Lung (tissue), 12 donors: ENCODE measurements around the gene ARHGEF7. TPM values are rescaled to one million over a fixed set of nuclear protein-coding genes. Genes with fewer than 3 reads are reported as not detected.

Experiments used
- ATAC-seq: fragments of 200-7000 bp; cut with Tn5 transposase; one replicate; pipeline ENCODE4 v1.9.1; 2020; ENCODE audit warnings: moderate number of reproducible peaks; ENCODE audit not compliant: insufficient read depth, low FRiP score
- DNase-seq, 3 donors: peaks; one replicate each; pipeline ENCODE4 v3.0.0-alpha.2; 2013 to 2017
- H3K27ac ChIP-seq, 2 donors: one replicate each; pipeline ENCODE4 v1.5.1; 2013; ENCODE audit warnings: mild to moderate bottlenecking in 2 of 2, moderate library complexity in 2 of 2, control low read depth in 1 of 2, inconsistent platforms in 1 of 2, low read depth in 1 of 2, low read length in 1 of 2
- H3K27me3 ChIP-seq, 3 donors: one replicate each; pipeline ENCODE4 v1.5.1; 2013; ENCODE audit warnings: low read length in 2 of 3; ENCODE audit not compliant: control insufficient read depth in 3 of 3, insufficient read depth in 3 of 3
- H3K36me3 ChIP-seq, 4 donors: one replicate each; pipeline ENCODE4 v1.5.1; 2013; ENCODE audit warnings: low read length in 4 of 4, mild to moderate bottlenecking in 1 of 4, moderate library complexity in 1 of 4; ENCODE audit not compliant: control insufficient read depth in 4 of 4, insufficient read depth in 4 of 4
- H3K4me1 ChIP-seq, 5 donors: one replicate each; pipeline ENCODE4 v1.5.1; 2013; ENCODE audit warnings: low read length in 5 of 5, mild to moderate bottlenecking in 2 of 5, moderate library complexity in 1 of 5; ENCODE audit not compliant: control insufficient read depth in 5 of 5, insufficient read depth in 5 of 5
- H3K4me3 ChIP-seq: one replicate; pipeline ENCODE4 v1.5.1; 2013; ENCODE audit warnings: mild to moderate bottlenecking, control low read depth, moderate library complexity
- H3K9ac ChIP-seq, 2 donors: one replicate each; pipeline ENCODE4 v1.5.1; 2013; ENCODE audit warnings: low read length in 2 of 2, control low read depth in 1 of 2; ENCODE audit not compliant: insufficient read depth in 1 of 2
- H3K9me3 ChIP-seq, 4 donors: one replicate each; pipeline ENCODE4 v1.5.1; 2013; ENCODE audit warnings: low read length in 3 of 4, mild to moderate bottlenecking in 1 of 4, moderate library complexity in 1 of 4; ENCODE audit not compliant: control insufficient read depth in 4 of 4, insufficient read depth in 3 of 4
- CTCF ChIP-seq: IDR thresholded peaks from 2 replicates; pipeline ENCODE4 v1.5.1; 2012; ENCODE audit warnings: mild to moderate bottlenecking; ENCODE audit errors: control extremely low read depth, extremely low read depth
- WGBS, 2 donors: extraction: QIAGEN DNeasy Blood & Tissue Kit; methylation state at CpG; one replicate each; pipeline ENCODE4 v1.1.7; 2013; 5-methylcytosine and 5-hydroxymethylcytosine counted together
- polyA plus RNA-seq, 2 donors: library from polyadenylated mRNA; stranded (reverse); fragments of 200-250 nt; gene quantifications; one replicate each; pipeline ENCODE4 v1.2.1, GENCODE V29; 2013
- total RNA-seq, 2 donors: library from RNA; depleted of rRNA in 1 of 2; stranded (reverse); fragments of >200 nt in 1 of 2; gene quantifications; one replicate each; pipeline ENCODE4 v1.2.1, GENCODE V29; 2014 to 2021
- donor health status: control.
- donor health status: control.
- donor health status: Bipolar disorder and iron deficiency.
- donor health status: healthy.
- donor health status: DM: yes; HTN: yes; CAD: no.

Gene ARHGEF7
- total and polyA plus RNA-seq, 4 donors = 20.9 to 143 (median 37.8) TPM

DNA sequence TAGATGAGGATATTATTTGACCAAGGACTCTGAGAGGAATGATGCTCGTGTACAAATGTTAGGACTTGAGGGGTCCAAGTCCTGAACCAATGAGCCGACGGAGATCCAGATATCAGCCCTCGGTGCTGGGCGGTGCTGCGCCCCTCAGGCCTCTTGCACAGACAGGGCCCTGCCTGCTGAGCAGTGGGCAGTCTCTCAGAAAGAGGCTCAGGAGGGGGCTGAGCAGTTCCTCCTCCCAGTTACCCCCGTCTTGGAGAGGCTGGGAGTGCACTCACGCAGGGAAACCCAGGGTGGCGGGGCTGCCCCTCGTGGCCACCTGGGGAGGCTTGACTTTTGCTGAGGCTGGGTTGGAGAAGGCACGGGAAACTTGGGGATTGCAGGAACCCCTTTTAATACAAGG is 223.7 kb downstream of the ARHGEF7 start:
- 79 to 87% methylated on average over 11 of the region's 11 CpGs for WGBS, 2 donors
- H3K4me3 ChIP-seq = no peak overlapping the region
- ATAC-seq (no peak), DNase-seq (no peak)
- H3K9ac ChIP-seq = no peak overlapping the region
- H3K27ac ChIP-seq = no peak overlapping the region
- peaks cover 0 to 2% (median 0%) of the 10 kb centered on the region in 4 donors for H3K9me3 ChIP-seq
- H3K4me1 ChIP-seq = peaks cover 0 to 9% (median 0%) of the 10 kb centered on the region in 5 donors
- H3K27me3 ChIP-seq = no peaks in the 10 kb centered on the region
- H3K36me3 ChIP-seq = no peaks in the 10 kb centered on the region
- TF ChIP-seq CTCF = no peak

- Histone ChIP-seq H3K4me3 (no peak overlapping the region), H3K9me3 (no peaks in the 10 kb centered on the region), H3K36me3 (no peaks in the 10 kb centered on the region), H3K9ac (no peak overlapping the region), H3K4me1 (peaks cover 0 to 12% (median 0%) of the 10 kb centered on the region in 5 donors), H3K27ac (no peak overlapping the region), H3K27me3 (no peaks in the 10 kb centered on the region)
- DNase-seq (no peak), ATAC-seq (no peak)
- 95 to 97% methylated on average over 29 of the region's 29 CpGs for WGBS, 2 donors
- TF ChIP-seq CTCF = no peak
Measured at GRCh38 chr13:111339366-111340143, 224.4 kb downstream of the ARHGEF7 start.

- Histone ChIP-seq H3K36me3 (no peaks in the 10 kb centered on the region), H3K4me3 (no peak overlapping the region), H3K4me1 (peaks cover 0 to 6% (median 0%) of the 10 kb centered on the region in 5 donors), H3K27ac (no peak overlapping the region), H3K27me3 (no peaks in the 10 kb centered on the region), H3K9ac (no peak overlapping the region), H3K9me3 (no peaks in the 10 kb centered on the region)
- no peak for TF ChIP-seq CTCF
- 89 to 94% methylated on average over 5 of the region's 5 CpGs for WGBS, 2 donors
- no peak for DNase-seq
- ATAC-seq = no peak
Measured at GRCh38 chr13:111341886-111342285, 226.8 kb downstream of the ARHGEF7 start.
